ENCODE results near the gene CCL19. TPM values are rescaled to one million over a fixed set of nuclear protein-coding genes. Genes with fewer than 3 reads are reported as not detected.

CCL19 gene
- total RNA-seq, 4 donors from 2014 or later: 2.2 to 8.5 TPM; not detected in 2

DNA sequence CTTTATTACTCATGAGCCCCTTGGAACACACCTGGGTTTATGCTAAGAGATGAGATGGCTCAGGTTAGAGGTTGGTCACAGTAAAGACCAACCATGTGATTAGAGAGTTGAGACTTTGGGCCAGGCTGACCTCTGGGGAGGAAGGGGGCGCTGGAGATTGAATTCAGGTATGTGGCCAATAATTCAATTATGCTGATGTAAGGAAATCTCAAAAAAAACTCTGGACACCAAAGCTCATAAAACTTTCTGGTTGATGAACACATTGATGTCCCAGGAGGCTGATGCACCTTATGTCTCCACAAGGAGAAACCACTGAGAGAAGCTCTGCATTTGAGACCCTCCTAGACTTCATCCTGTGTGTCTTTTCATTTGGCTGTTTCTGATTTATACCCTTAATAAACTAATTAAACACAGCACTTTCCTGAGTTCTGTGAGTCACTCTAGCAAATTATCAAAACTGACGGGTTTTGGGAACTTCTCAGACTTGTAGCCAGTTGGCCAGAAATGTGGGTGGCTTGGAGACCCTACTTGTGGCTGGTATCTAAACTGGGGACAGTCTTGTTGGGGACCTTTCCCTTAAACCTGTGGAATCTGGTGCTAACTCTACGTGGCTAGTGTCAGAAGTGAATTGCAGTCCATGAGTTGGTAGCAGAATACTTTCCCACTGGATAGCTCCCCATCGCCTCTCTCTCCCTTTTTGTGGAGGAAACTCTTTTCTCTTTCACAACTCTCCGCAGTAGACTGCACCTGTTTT is 21.1 kb downstream of the CCL19 start:
- Histone ChIP-seq H3K4me1 (peaks cover 4 to 13% of the 10 kb centered on the region in 2 donors), H3K9me3 (no peaks in the 10 kb centered on the region), H3K4me3 (replicated peaks in 1 of 3) (no peak overlapping the region), H3K27ac (no peak overlapping the region), H3K27me3 (no peaks in the 10 kb centered on the region), H3K36me3 (no peaks in the 10 kb centered on the region)
- TF ChIP-seq, protein P1, sequence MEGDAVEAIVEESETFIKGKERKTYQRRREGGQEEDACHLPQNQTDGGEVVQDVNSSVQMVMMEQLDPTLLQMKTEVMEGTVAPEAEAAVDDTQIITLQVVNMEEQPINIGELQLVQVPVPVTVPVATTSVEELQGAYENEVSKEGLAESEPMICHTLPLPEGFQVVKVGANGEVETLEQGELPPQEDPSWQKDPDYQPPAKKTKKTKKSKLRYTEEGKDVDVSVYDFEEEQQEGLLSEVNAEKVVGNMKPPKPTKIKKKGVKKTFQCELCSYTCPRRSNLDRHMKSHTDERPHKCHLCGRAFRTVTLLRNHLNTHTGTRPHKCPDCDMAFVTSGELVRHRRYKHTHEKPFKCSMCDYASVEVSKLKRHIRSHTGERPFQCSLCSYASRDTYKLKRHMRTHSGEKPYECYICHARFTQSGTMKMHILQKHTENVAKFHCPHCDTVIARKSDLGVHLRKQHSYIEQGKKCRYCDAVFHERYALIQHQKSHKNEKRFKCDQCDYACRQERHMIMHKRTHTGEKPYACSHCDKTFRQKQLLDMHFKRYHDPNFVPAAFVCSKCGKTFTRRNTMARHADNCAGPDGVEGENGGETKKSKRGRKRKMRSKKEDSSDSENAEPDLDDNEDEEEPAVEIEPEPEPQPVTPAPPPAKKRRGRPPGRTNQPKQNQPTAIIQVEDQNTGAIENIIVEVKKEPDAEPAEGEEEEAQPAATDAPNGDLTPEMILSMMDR (IDR thresholded peaks at IDR 0.05): no peak
- no peak for TF ChIP-seq POLR2A (IDR thresholded peaks at IDR 0.05)
- 91 to 96% methylated on average over 5 of the region's 5 CpGs for WGBS, 2 donors
- intact Hi-C loops (cut with DNase I): no loop called here
- DNase-seq: no peak

DNA sequence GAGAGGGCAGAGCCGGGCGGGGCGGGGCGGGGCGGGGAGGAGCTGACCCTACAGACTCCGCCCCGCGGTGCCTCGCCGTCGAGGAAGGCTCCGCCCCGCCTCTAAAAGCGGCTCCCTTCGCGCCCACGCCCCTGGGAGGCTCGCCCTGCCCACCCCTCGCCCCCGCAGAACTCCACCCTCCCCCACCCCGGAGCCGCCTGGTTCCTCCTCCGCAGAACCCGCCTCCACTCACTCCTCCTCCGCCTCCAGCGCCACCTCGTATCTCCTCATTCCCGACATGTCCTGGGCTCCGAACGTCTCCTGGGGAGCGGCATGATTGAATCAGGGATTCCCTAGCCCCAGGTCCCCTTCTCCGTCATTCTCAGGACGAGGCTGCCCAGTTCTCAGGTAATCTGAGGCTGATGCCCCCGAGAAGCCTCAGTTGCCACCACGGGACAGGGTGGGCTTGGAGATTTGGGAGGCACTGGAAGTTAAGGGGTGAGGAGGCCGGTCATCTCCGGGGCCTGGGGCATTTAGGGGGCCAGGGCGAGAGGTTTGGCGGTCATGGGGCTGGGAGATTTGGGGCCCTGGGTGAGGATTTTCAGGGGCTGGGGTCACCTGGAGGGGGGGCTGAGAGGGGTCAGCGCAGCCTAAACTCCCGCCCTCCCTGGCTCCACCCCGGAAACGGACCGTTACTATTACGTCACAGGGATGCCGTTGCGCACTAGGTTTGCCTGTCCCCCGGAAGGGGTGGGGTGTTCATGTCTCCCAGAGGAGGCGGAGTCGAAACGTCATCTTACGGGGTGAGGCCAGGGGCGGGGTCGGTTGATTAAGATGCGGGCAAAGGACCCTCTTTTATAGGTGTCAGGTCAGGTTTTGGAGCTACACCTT is 25.5 kb downstream of the CCL19 start:
- Histone ChIP-seq H3K27me3 (no peaks in the 10 kb centered on the region), H3K4me3 (replicated peaks in 1 of 3) (peak overlapping the region; percentile 29 to 73 (median 66)), H3K4me1 (peaks cover 4 to 19% of the 10 kb centered on the region in 2 donors), H3K27ac (peak overlapping the region; percentile 94 to 99 (median 98)), H3K36me3 (no peaks in the 10 kb centered on the region), H3K9me3 (no peaks in the 10 kb centered on the region)
- WGBS, 2 donors: 2 to 4% methylated on average over 31 to 46 of the region's 55 CpGs
- intact Hi-C loops (cut with DNase I): no loop called here
- peak; percentile 82 to 86 for TF ChIP-seq POLR2A (IDR thresholded peaks at IDR 0.05)
- TF ChIP-seq, protein P1 (IDR thresholded peaks at IDR 0.05): peak in 1 of 6 experiments; percentile 30
- DNase-seq: peak; percentile 96

DNA sequence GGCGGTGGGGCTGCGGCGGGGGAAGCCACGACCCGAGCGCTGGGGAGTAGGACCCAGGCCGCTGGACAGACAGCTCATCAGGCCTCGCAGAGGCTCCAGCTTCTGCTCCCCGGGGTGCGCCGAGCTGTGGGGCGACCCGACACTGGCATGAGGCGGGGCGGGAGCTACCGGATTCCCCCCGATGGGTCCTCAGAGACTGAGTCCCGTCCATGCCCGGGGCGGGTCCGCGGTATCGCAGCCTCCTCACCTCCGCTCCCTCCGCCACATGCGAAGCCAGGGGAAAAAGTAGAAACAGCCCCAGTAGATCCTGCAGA is 26.1 kb downstream of the CCL19 start:
- DNase-seq: no peak
- Histone ChIP-seq H3K9me3 (no peaks in the 10 kb centered on the region), H3K4me1 (peaks cover 4 to 19% of the 10 kb centered on the region in 2 donors), H3K36me3 (no peaks in the 10 kb centered on the region), H3K4me3 (replicated peaks in 1 of 3) (peak overlapping the region in 2 of 3 donors; percentile 49 to 73), H3K27me3 (no peaks in the 10 kb centered on the region), H3K27ac (peak overlapping the region; percentile 93 to 99 (median 98))
- WGBS, 2 donors: 0 to 4% methylated on average over 4 to 9 of the region's 26 CpGs
- no peak for TF ChIP-seq POLR2A (IDR thresholded peaks at IDR 0.05)
- TF ChIP-seq, protein P1 (IDR thresholded peaks at IDR 0.05): no peak
- intact Hi-C loops (cut with DNase I): no loop called here

DNA sequence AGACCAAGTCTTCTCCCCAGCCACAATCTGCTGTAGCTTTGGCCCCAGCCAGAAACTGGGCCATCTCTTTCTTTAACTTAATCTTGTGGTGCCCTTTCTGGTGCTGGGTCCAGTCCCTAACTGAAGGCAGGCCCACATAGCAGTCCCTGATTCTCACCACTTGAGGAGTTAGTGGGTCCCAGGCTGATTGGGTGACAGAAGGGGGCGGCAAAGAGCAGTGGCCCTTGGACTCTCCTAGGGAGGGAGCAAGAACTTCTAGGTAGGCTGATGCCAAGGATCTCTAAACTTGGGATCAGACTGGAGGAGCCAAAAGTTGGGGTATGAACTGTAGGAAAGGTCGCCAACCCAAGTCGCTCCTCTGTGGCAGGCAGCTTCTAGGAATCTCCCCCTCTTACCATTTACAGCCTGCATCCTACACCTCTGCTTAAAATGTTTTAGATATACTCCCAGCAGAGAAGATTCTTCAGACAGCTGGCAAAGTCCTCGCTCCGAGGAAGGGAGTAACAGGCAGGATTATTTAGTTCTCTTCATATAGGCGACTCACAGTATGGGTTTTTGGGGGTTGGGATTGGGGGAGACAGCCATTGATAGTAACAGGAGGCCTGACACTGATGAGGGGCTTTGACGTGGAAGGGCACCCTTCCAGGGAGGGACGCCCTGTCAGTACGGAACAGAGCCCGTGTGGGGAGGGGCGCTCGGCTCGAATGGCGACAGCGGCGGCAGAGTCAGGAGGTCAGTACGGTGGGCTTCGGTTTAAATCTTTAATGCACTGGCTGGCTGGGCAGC is 26.6 kb downstream of the CCL19 start:
- Histone ChIP-seq H3K9me3 (no peaks in the 10 kb centered on the region), H3K27ac (peak overlapping the region; percentile 93 to 99 (median 98)), H3K4me1 (peaks cover 4 to 19% of the 10 kb centered on the region in 2 donors), H3K4me3 (replicated peaks in 1 of 3) (peak overlapping the region in 2 of 3 donors; percentile 49 to 73), H3K36me3 (no peaks in the 10 kb centered on the region), H3K27me3 (no peaks in the 10 kb centered on the region)
- DNase-seq: peak; percentile 76 to 84
- WGBS, 2 donors: 21% methylated on average over 15 to 18 of the region's 18 CpGs
- intact Hi-C loops (cut with DNase I): no loop called here
- TF ChIP-seq, protein P1 (IDR thresholded peaks at IDR 0.05): peak; percentile 37 to 71 (median 55)
- TF ChIP-seq POLR2A (IDR thresholded peaks at IDR 0.05): no peak

Measured in thyroid gland (tissue), 4 donors.